ENCODE data around the gene MICAL3. TPM values are rescaled to one million over a fixed set of nuclear protein-coding genes. Genes with fewer than 3 reads are reported as not detected.

MICAL3 gene
- total and polyA plus RNA-seq, 9 of the 15 experiments (the other 6 are each of a cell fraction or from before 2014, with no cell fraction given) = 0.53 to 32.1 (median 12.3) TPM

DNA sequence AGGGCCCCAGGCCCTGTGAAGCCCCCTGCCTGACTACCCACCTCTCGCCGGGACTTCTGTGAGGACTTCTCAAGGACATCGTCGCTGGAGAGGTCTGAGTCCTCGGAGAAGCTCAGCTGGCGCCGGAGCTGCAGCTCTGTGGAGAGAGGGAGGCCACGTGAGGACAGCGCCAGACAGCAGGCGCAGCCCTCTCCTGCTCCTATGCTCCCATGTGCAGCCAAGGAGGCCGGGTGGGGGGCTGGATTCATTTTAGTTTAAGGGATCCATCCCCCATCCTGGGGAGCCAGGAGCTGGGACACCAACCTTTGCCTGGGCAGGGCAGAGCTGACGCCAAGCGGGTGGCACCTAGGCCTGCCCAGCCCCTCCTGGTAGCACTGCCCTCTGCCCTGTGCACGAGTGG, 207.7 kb downstream of the MICAL3 start (continued):
- TF ChIP-seq TSHZ1 (CRISPR knock-in tag; IDR thresholded peaks at IDR 0.05) = no peak

GRCh38 chr22:17815703-17816254, 208.6 kb downstream of the MICAL3 start:
- H3K4me1 ChIP-seq (replicated peaks in 1 of 2; ENCODE audit: control insufficient read depth in 2 of 2, insufficient read depth in 2 of 2, low read length in 2 of 2) = peaks cover 0 to 8% of the 10 kb centered on the region in 2 experiments; a peak in 1 of 5 replicates
- H3K4me3 ChIP-seq = no peak overlapping the region
- H3K4me2 ChIP-seq (ENCODE audit: insufficient read depth, low read length) = no peak overlapping the region
- no peaks in the 10 kb centered on the region for H3K27me3 ChIP-seq (ENCODE audit: control insufficient read depth in 2 of 2, insufficient read depth in 2 of 2, low read length in 2 of 2)
- 78% methylated on average over 14 of the region's 15 CpGs for WGBS (ENCODE audit: insufficient coverage, low coverage, missing lambda C conversion rate)
- CTCF ChIA-PET (ENCODE audit: low intra/inter-chr PET ratio) = no interaction called here
- no peak overlapping the region for H3K9ac ChIP-seq (ENCODE audit: insufficient read depth in 1 of 2, low read depth in 2 of 2, low read length in 2 of 2)
- ATAC-seq (peak; percentile 49), DNase-seq (ENCODE audit: extremely low read depth in 1 of 4, low spot score in 3 of 4) (no peak), FAIRE-seq (no peak)
- POLR2A ChIA-PET = no interaction called here
- no TSS peak for BruUV-seq (replicated peaks)
- peaks cover 5% of the 10 kb centered on the region; the same call in 1 of the 3 replicates for H3K36me3 ChIP-seq (ENCODE audit: control insufficient read depth, insufficient read depth, low read length)
- intact Hi-C loops (cut with micrococcal nuclease) (no loop called here), in situ Hi-C loops (cut with MboI) (no loop called here)
- H3K79me2 ChIP-seq (ENCODE audit: control insufficient read depth, insufficient read depth, low read length) = no peaks in the 10 kb centered on the region
- H3K27ac ChIP-seq (ENCODE audit: extremely low read depth, low read depth, low read length) = no peak overlapping the region
- no peaks in the 10 kb centered on the region for H3K9me1 ChIP-seq (ENCODE audit: control insufficient read depth, insufficient read depth, low read length)
- H3K9me3 ChIP-seq (replicated peaks; ENCODE audit: control insufficient read depth, insufficient read depth, low read depth, low read length) = no peaks in the 10 kb centered on the region
- H4K20me1 ChIP-seq (replicated peaks; ENCODE audit: control insufficient read depth, insufficient read depth, low read length) = 0 out of 2 replicates have a peak, but pooled peaks cover 4% of the 10 kb centered on the region
- no peak overlapping the region for H2AFZ ChIP-seq (ENCODE audit: low read depth, low read length)
- TF ChIP-seq ASH1L (IDR thresholded peaks at IDR 0.05; ENCODE audit: borderline replicate concordance, low read depth, partially characterized antibody) (no peak), ZNF639 (CRISPR knock-in tag; conservative IDR thresholded peaks at IDR 0.05 in 1 of 2, IDR thresholded peaks at IDR 0.05 in 1 of 2) (no peak), ZNF232 (CRISPR knock-in tag; IDR thresholded peaks at IDR 0.05) (no peak), PHF21A (IDR thresholded peaks at IDR 0.05; ENCODE audit: borderline replicate concordance, low read depth) (no peak), MBD2 (IDR thresholded peaks at IDR 0.05; ENCODE audit: borderline replicate concordance, low read depth) (no peak), ZNF212 (CRISPR knock-in tag; IDR thresholded peaks at IDR 0.05) (no peak), SMARCB1 (IDR thresholded peaks at IDR 0.05; ENCODE audit: insufficient read length, low read depth) (no peak), MTA2 (IDR thresholded peaks at IDR 0.05; ENCODE audit: low read depth) (no peak), EP300 (IDR thresholded peaks at IDR 0.05; ENCODE audit: low read length) (no peak), MCM2 (IDR thresholded peaks at IDR 0.05; ENCODE audit: low read depth) (no peak), SAFB2 (IDR thresholded peaks at IDR 0.05; ENCODE audit: borderline replicate concordance, low read depth, low read length, severe bottlenecking) (no peak)
- TF ChIP-seq, protein P1, sequence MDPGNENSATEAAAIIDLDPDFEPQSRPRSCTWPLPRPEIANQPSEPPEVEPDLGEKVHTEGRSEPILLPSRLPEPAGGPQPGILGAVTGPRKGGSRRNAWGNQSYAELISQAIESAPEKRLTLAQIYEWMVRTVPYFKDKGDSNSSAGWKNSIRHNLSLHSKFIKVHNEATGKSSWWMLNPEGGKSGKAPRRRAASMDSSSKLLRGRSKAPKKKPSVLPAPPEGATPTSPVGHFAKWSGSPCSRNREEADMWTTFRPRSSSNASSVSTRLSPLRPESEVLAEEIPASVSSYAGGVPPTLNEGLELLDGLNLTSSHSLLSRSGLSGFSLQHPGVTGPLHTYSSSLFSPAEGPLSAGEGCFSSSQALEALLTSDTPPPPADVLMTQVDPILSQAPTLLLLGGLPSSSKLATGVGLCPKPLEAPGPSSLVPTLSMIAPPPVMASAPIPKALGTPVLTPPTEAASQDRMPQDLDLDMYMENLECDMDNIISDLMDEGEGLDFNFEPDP (CRISPR knock-in tag; IDR thresholded peaks at IDR 0.05) = no peak
- TF ChIP-seq, protein P2, sequence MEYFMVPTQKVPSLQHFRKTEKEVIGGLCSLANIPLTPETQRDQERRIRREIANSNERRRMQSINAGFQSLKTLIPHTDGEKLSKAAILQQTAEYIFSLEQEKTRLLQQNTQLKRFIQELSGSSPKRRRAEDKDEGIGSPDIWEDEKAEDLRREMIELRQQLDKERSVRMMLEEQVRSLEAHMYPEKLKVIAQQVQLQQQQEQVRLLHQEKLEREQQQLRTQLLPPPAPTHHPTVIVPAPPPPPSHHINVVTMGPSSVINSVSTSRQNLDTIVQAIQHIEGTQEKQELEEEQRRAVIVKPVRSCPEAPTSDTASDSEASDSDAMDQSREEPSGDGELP (CRISPR knock-in tag; IDR thresholded peaks at IDR 0.05; ENCODE audit: borderline replicate concordance) = no peak

Measured in K562 (cell line).